Measurements from ENCODE around the gene GPR35. TPM values are rescaled to one million over a fixed set of nuclear protein-coding genes. Genes with fewer than 3 reads are reported as not detected.
"Not testable (repeated sequence)": the region's sequence is repeated elsewhere in the genome, so short reads cannot be mapped to it uniquely, and the experiment has no call there.

GPR35 gene
- total and polyA plus RNA-seq, 4 donors, result 0.30 to 2.4 (median 0.44) TPM

DNA sequence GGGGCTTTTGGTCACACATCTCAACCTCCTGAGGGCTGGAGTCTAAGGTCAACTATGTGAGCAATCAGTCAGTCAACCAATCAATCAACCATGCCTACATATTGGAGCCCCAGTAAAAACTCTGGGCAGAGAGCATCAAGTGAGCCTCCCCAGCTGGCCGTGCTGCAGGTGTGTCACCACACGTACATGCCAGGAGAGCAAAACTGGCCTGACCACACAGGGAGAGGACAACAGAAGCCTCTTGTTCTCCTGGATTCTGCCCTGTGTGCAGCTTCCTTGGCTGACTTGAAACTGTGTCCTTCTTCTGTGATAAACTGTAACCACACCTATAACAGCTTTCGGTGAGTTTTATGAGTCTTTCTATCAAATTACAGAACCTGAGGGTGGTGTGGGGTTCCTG is 25.9 kb downstream of the GPR35 start:
- no peak overlapping the region for H3K9ac ChIP-seq (ENCODE audit: low read depth in 1 of 2, low read length in 2 of 2)
- H3K4me1 ChIP-seq (ENCODE audit: control insufficient read depth in 4 of 4, insufficient read depth in 4 of 4, low read length in 3 of 4), result no peaks in the 10 kb centered on the region
- no peak overlapping the region for H3K4me3 ChIP-seq (ENCODE audit: low read depth in 1 of 3, low read length in 3 of 3)
- 61% methylated on average over 3 of the region's 3 CpGs for WGBS
- peaks cover 0 to 5% (median 2%) of the 10 kb centered on the region in 4 donors for H3K27me3 ChIP-seq (ENCODE audit: control insufficient read depth in 4 of 4, insufficient read depth in 4 of 4, low read length in 3 of 4)
- DNase-seq (ENCODE audit: low spot score), result no peak
- H3K9me3 ChIP-seq (ENCODE audit: control insufficient read depth in 4 of 4, low read length in 3 of 4), result no peaks in the 10 kb centered on the region
- H3K36me3 ChIP-seq (ENCODE audit: control insufficient read depth in 4 of 4, insufficient read depth in 3 of 4, low read depth in 1 of 4, low read length in 3 of 4), result no peaks in the 10 kb centered on the region
- TF ChIP-seq TAF1 (conservative IDR thresholded peaks at IDR 0.05) (no peak), FOXA2 (IDR thresholded peaks at IDR 0.05) (no peak), HNF4A (conservative IDR thresholded peaks at IDR 0.05) (no peak)
- TF ChIP-seq, protein P1, sequence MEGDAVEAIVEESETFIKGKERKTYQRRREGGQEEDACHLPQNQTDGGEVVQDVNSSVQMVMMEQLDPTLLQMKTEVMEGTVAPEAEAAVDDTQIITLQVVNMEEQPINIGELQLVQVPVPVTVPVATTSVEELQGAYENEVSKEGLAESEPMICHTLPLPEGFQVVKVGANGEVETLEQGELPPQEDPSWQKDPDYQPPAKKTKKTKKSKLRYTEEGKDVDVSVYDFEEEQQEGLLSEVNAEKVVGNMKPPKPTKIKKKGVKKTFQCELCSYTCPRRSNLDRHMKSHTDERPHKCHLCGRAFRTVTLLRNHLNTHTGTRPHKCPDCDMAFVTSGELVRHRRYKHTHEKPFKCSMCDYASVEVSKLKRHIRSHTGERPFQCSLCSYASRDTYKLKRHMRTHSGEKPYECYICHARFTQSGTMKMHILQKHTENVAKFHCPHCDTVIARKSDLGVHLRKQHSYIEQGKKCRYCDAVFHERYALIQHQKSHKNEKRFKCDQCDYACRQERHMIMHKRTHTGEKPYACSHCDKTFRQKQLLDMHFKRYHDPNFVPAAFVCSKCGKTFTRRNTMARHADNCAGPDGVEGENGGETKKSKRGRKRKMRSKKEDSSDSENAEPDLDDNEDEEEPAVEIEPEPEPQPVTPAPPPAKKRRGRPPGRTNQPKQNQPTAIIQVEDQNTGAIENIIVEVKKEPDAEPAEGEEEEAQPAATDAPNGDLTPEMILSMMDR (IDR thresholded peaks at IDR 0.05; ENCODE audit: low read depth, low read length, missing input control), result no peak
- no peak overlapping the region for H3K27ac ChIP-seq (ENCODE audit: low read depth in 1 of 2, low read length in 2 of 2)

DNA sequence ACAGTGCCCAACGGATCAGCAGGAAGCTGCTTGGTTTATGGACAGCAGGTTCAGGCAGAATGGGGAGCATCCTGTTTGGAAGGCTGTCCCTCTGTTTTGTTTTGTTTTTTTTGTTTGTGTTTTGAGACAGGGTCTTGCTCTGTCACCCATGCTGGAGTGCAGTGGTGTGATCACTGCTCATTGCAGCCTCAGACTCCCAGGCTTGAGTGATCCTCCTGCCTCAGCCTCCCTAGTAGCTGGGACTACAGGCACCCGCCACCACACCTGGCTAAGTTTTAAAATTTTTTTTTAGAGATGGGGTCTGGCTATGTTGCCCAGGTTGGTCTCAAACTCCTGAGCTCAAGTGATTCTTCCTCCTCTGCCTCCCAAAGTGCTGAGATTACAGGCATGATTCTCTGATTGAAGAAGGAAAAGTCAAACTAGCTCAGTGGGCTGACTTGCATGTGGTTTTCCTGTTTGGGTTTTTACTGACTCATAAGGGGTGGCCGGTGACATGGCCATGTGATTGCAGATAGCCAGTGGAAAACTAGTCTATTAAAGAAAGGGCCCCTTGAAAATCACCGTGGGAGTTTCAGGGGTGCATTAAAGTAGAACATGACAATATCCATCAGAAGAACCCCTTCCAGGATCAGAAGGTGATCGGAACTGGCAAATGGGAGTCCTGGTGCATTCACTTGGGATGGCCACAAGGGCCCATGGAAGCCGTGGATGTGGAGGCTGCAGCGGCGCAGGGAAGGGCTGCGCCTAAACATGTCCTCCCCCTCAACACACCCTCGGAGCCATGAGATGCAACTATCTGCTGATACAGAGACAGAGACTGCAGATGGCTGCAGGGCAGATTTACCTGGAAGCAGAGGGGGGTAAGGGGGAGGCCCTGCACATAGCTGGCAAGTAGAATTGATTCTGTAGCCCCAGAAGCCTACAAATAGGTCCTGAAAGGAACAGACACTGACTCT is 30.9 kb downstream of the GPR35 start:
- H3K4me3 ChIP-seq (ENCODE audit: low read depth in 1 of 3, low read length in 3 of 3), result no peak overlapping the region
- H3K27me3 ChIP-seq (ENCODE audit: control insufficient read depth in 4 of 4, insufficient read depth in 4 of 4, low read length in 3 of 4), result peaks cover 0 to 3% (median 1%) of the 10 kb centered on the region in 4 donors
- no peak overlapping the region for H3K27ac ChIP-seq (ENCODE audit: low read depth in 1 of 2, low read length in 2 of 2)
- H3K9ac ChIP-seq (ENCODE audit: low read depth in 1 of 2, low read length in 2 of 2), result no peak overlapping the region
- 68% methylated on average over 10 of the region's 10 CpGs for WGBS
- peaks cover 0 to 4% (median 1%) of the 10 kb centered on the region in 4 donors for H3K9me3 ChIP-seq (ENCODE audit: control insufficient read depth in 4 of 4, low read length in 3 of 4)
- H3K4me1 ChIP-seq (ENCODE audit: control insufficient read depth in 4 of 4, insufficient read depth in 4 of 4, low read length in 3 of 4), result no peaks in the 10 kb centered on the region
- DNase-seq (ENCODE audit: low spot score), result no peak
- no peaks in the 10 kb centered on the region for H3K36me3 ChIP-seq (ENCODE audit: control insufficient read depth in 4 of 4, insufficient read depth in 3 of 4, low read depth in 1 of 4, low read length in 3 of 4)
- TF ChIP-seq RXRA (IDR thresholded peaks at IDR 0.05) (no peak), EGR1 (IDR thresholded peaks at IDR 0.05; ENCODE audit: low read depth in 2 of 2) (no peak), FOXA1 (IDR thresholded peaks at IDR 0.05) (no peak), HNF4G (IDR thresholded peaks at IDR 0.05) (no peak), HNF4A (conservative IDR thresholded peaks at IDR 0.05) (no peak), NR2F2 (IDR thresholded peaks at IDR 0.05) (no peak), RAD21 (IDR thresholded peaks at IDR 0.05) (no peak), YY1 (IDR thresholded peaks at IDR 0.05) (no peak)
- TF ChIP-seq, protein P2, sequence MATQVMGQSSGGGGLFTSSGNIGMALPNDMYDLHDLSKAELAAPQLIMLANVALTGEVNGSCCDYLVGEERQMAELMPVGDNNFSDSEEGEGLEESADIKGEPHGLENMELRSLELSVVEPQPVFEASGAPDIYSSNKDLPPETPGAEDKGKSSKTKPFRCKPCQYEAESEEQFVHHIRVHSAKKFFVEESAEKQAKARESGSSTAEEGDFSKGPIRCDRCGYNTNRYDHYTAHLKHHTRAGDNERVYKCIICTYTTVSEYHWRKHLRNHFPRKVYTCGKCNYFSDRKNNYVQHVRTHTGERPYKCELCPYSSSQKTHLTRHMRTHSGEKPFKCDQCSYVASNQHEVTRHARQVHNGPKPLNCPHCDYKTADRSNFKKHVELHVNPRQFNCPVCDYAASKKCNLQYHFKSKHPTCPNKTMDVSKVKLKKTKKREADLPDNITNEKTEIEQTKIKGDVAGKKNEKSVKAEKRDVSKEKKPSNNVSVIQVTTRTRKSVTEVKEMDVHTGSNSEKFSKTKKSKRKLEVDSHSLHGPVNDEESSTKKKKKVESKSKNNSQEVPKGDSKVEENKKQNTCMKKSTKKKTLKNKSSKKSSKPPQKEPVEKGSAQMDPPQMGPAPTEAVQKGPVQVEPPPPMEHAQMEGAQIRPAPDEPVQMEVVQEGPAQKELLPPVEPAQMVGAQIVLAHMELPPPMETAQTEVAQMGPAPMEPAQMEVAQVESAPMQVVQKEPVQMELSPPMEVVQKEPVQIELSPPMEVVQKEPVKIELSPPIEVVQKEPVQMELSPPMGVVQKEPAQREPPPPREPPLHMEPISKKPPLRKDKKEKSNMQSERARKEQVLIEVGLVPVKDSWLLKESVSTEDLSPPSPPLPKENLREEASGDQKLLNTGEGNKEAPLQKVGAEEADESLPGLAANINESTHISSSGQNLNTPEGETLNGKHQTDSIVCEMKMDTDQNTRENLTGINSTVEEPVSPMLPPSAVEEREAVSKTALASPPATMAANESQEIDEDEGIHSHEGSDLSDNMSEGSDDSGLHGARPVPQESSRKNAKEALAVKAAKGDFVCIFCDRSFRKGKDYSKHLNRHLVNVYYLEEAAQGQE (IDR thresholded peaks at IDR 0.05), result no peak
- TF ChIP-seq, protein P3, sequence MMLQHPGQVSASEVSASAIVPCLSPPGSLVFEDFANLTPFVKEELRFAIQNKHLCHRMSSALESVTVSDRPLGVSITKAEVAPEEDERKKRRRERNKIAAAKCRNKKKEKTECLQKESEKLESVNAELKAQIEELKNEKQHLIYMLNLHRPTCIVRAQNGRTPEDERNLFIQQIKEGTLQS (IDR thresholded peaks at IDR 0.05), result no peak
- TF ChIP-seq, protein P4, sequence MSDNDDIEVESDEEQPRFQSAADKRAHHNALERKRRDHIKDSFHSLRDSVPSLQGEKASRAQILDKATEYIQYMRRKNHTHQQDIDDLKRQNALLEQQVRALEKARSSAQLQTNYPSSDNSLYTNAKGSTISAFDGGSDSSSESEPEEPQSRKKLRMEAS (IDR thresholded peaks at IDR 0.05), result no peak

DNA sequence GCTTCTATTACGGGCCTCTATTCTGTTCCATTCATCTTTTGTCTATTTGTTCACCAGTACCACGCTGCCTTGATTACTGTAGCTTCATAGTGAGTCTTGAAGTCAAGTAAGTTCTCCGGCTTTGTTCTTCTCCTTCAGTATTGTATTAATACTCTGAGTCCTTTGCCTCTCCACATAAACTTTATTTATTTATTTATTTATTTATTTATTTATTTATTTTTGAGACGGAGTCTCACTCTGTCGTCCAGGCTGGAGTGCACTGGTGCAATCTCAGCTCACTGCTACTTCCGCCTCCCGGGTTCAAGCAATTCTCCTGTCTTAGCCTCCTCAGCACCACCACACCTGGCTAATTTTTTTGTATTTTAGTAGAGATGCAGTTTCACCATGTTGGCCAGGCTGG is 34.6 kb downstream of the GPR35 start:
- not testable (repeated sequence) for H3K36me3 ChIP-seq (ENCODE audit: control insufficient read depth in 4 of 4, insufficient read depth in 3 of 4, low read depth in 1 of 4, low read length in 3 of 4); DNase-seq (ENCODE audit: low spot score); H3K27me3 ChIP-seq (ENCODE audit: control insufficient read depth in 4 of 4, insufficient read depth in 4 of 4, low read length in 3 of 4); H3K27ac ChIP-seq (ENCODE audit: low read depth in 1 of 2, low read length in 2 of 2); H3K4me1 ChIP-seq (ENCODE audit: control insufficient read depth in 4 of 4, insufficient read depth in 4 of 4, low read length in 3 of 4); H3K4me3 ChIP-seq (ENCODE audit: low read depth in 1 of 3, low read length in 3 of 3); H3K9ac ChIP-seq (ENCODE audit: low read depth in 1 of 2, low read length in 2 of 2)
- peaks cover 2 to 11% (median 3%) of the 10 kb centered on the region in 4 donors for H3K9me3 ChIP-seq (ENCODE audit: control insufficient read depth in 4 of 4, low read length in 3 of 4)
- WGBS, result 89% methylated on average over 7 of the region's 7 CpGs
